Right lobe of liver (tissue), 4 donors: ENCODE data around the gene POLR1C.
A peak's percentile ranks its signal among the peaks of the same experiment; 100 is the strongest.

Experiments used
- POLR2A ChIP-seq: fragments of 450-650 bp; IDR thresholded peaks from one replicate; pipeline ENCODE4 v1.6.1; 2017; ENCODE audit warnings: antibody characterized with exemption, mild to moderate bottlenecking
- TF ChIP-seq, protein P1 (sequence below), 4 donors: fragments of 200-600 bp in 3 of 4; fragments of 450-650 bp in 1 of 4; IDR thresholded peaks; one replicate each; pipeline versions ENCODE4 v1.5.1 to v1.8.0; 2016 to 2022; ENCODE audit warnings: antibody characterized with exemption in 4 of 4, mild to moderate bottlenecking in 2 of 4
- donor health status: DM: no; HTN: no; CAD: no.
- donor health status: DM: no; HTN: no; CAD: no.
- donor health status: DM: no; HTN: yes; CAD: no.

DNA sequence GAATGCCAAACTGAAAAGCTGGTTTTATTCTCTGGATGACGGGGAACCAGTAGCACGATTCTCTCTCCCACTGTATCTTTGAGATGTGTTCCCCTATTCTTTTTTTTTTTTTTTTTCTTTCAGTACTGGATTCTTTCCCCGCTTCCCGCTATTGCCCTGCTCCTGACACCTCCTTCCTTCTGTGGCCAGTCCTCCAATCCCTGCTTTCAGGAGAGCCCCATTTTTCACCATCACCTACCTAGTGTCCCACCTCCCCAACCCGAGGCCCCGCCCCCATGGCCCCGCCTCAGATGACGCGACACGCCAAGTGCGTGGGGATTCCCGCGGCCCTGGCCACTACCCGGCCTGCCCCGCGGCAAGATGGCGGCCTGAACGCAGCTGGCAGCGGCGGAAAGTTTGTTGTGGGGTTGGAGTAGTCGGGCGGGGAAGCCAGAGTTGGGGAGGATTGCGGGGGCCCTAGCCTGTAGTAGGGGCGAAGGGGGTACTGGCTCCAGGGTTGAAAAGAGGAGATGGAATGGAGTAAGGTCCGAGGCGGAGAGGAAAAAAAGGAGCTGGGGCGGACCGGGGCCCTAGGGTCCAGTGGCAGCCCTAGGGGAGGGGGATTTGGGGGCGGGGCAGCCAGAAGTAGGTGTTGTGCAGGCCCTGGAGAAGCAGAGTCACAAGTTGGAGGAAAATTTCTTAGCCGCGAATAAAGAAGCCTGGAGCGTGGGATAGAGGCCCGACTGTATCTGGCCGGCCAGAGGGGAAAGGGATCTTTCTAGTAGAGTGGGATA lies 39.5 kb upstream of the POLR1C start, which contains the start of gene TJAP1:
- TF ChIP-seq, protein P1, sequence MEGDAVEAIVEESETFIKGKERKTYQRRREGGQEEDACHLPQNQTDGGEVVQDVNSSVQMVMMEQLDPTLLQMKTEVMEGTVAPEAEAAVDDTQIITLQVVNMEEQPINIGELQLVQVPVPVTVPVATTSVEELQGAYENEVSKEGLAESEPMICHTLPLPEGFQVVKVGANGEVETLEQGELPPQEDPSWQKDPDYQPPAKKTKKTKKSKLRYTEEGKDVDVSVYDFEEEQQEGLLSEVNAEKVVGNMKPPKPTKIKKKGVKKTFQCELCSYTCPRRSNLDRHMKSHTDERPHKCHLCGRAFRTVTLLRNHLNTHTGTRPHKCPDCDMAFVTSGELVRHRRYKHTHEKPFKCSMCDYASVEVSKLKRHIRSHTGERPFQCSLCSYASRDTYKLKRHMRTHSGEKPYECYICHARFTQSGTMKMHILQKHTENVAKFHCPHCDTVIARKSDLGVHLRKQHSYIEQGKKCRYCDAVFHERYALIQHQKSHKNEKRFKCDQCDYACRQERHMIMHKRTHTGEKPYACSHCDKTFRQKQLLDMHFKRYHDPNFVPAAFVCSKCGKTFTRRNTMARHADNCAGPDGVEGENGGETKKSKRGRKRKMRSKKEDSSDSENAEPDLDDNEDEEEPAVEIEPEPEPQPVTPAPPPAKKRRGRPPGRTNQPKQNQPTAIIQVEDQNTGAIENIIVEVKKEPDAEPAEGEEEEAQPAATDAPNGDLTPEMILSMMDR (IDR thresholded peaks at IDR 0.05), result no peak
- peak; percentile 72 for TF ChIP-seq POLR2A
